ENCODE results near the gene IQCM.

- TF ChIP-seq EZH2phosphoT487 (IDR thresholded peaks at IDR 0.05; ENCODE audit: borderline replicate concordance, low read length), result no peak
- TF ChIP-seq EZH2 (IDR thresholded peaks at IDR 0.05; ENCODE audit: low read length, unreplicated experiment), result no peak
Observed at GRCh38 chr4:149513081-149513480, 302.6 kb downstream of the IQCM start.

All from PC-3 (cell line).